ENCODE results near the gene TASP1. TPM values are rescaled to one million over a fixed set of nuclear protein-coding genes. Genes with fewer than 3 reads are reported as not detected.

Gene TASP1
- total RNA-seq, 1 experiment from 2014 or later, result 9.5 TPM

DNA sequence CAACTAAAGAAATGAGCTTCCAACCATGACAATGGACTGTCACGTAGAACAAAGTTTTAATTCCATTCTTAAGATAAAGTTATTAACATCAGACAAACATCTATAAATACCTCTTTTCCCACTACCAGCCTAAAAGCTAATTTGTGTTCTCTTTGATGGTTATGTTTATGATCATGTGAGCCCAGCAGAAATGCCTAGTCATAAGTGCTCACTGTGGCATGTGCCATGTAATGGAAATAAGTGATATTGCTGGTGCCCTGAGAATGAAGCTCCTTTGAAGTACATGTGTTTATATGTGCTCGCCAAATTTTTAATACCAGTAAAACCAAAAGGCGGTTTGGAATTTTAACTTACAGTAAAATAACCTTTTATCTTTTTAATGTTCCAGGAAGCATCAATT is 211.9 kb downstream of the TASP1 start:
- Mint-ChIP-seq H3K27me3 (ENCODE audit: low read depth) (no peaks in the 10 kb centered on the region), H3K27ac (no peak overlapping the region), H3K36me3 (ENCODE audit: insufficient read depth in 1 of 3, low read depth in 3 of 3) (no peaks in the 10 kb centered on the region; a peak in 1 of 7 replicates), H3K4me3 (no peak overlapping the region), H3K9me3 (no peaks in the 10 kb centered on the region), H3K4me1 (peaks cover 8 to 11% of the 10 kb centered on the region in 2 experiments)
- H2BK15ac ChIP-seq (ENCODE audit: low read depth, low read length), result no peak overlapping the region
- H3K4ac ChIP-seq (ENCODE audit: low read depth, low read length), result no peak overlapping the region
- no peak overlapping the region for H3K27ac ChIP-seq (ENCODE audit: insufficient read length, low read depth, low read length)
- H2BK5ac ChIP-seq (ENCODE audit: insufficient read length, low read length), result no peak overlapping the region
- no peak overlapping the region for H3T11ph ChIP-seq (ENCODE audit: low read length)
- no CpG with 5 or more reads among the region's 3 CpGs for WGBS (ENCODE audit: extremely low coverage, insufficient read length, low lambda C conversion rate)
- H2BK120ac ChIP-seq (ENCODE audit: low read depth, low read length, poor library complexity, severe bottlenecking), result no peak overlapping the region
- no peak overlapping the region for H3K9ac ChIP-seq (ENCODE audit: extremely low read depth, insufficient read length, low read length)
- no peak overlapping the region for H3K4me2 ChIP-seq (ENCODE audit: insufficient read depth, insufficient read length, low read length)
- no peak overlapping the region for H3K23ac ChIP-seq (ENCODE audit: insufficient read length, low read depth, low read length)
- no peak overlapping the region for H2AFZ ChIP-seq (ENCODE audit: low read length)
- no peaks in the 10 kb centered on the region for H3K79me1 ChIP-seq (ENCODE audit: insufficient read depth, low read depth, low read length, poor library complexity, severe bottlenecking)
- H3K79me2 ChIP-seq (ENCODE audit: insufficient read depth, low read length), result no peaks in the 10 kb centered on the region
- H3K23me2 ChIP-seq (ENCODE audit: insufficient read length, low read depth, low read length, poor library complexity, severe bottlenecking), result no peaks in the 10 kb centered on the region
- H4K20me1 ChIP-seq (ENCODE audit: control insufficient read depth, insufficient read depth, insufficient read length), result no peaks in the 10 kb centered on the region
- DNase-seq, result no peak
- H2AK5ac ChIP-seq (ENCODE audit: insufficient read length, low read length), result no peak overlapping the region
- no peak overlapping the region for H3K56ac ChIP-seq (ENCODE audit: insufficient read length, low read depth, low read length)
- H3K4me1 ChIP-seq (ENCODE audit: insufficient read depth, low read length), result no peaks in the 10 kb centered on the region
- no peaks in the 10 kb centered on the region for H3K27me3 ChIP-seq (ENCODE audit: insufficient read depth, low read length)
- no peak overlapping the region for H2BK12ac ChIP-seq (ENCODE audit: insufficient read length, low read depth, low read length)
- H3K9me3 ChIP-seq (ENCODE audit: control insufficient read depth, low read depth, low read length), result no peaks in the 10 kb centered on the region
- no peak overlapping the region for H4K91ac ChIP-seq (ENCODE audit: insufficient read length, low read depth, low read length)
- TF ChIP-seq, protein P1, sequence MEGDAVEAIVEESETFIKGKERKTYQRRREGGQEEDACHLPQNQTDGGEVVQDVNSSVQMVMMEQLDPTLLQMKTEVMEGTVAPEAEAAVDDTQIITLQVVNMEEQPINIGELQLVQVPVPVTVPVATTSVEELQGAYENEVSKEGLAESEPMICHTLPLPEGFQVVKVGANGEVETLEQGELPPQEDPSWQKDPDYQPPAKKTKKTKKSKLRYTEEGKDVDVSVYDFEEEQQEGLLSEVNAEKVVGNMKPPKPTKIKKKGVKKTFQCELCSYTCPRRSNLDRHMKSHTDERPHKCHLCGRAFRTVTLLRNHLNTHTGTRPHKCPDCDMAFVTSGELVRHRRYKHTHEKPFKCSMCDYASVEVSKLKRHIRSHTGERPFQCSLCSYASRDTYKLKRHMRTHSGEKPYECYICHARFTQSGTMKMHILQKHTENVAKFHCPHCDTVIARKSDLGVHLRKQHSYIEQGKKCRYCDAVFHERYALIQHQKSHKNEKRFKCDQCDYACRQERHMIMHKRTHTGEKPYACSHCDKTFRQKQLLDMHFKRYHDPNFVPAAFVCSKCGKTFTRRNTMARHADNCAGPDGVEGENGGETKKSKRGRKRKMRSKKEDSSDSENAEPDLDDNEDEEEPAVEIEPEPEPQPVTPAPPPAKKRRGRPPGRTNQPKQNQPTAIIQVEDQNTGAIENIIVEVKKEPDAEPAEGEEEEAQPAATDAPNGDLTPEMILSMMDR (conservative IDR thresholded peaks at IDR 0.05), result no peak
- H3K14ac ChIP-seq (ENCODE audit: insufficient read depth, low read length), result no peak overlapping the region
- no peak overlapping the region for H4K5ac ChIP-seq (ENCODE audit: insufficient read length, low read depth, low read length)
- no peak overlapping the region for H3K18ac ChIP-seq (ENCODE audit: insufficient read length, low read depth, low read length)
- no peak overlapping the region for H4K8ac ChIP-seq (replicated peaks; ENCODE audit: insufficient read length, low read depth, low read length)
- no peak overlapping the region for H2BK20ac ChIP-seq (ENCODE audit: low read depth, low read length, poor library complexity, severe bottlenecking)

Data from H9 (cell line).